Fibroblast of lung (primary cell): ENCODE measurements around the gene APBB2.

Experiments
- CTCF ChIP-seq, 2 donors: IDR thresholded peaks in 1 of 2; conservative IDR thresholded peaks in 1 of 2; 1 replicate in 1 of 2; 2 replicates in 1 of 2; pipeline ENCODE4 v1.5.1; 2011 to 2012; ENCODE audit warnings: low read length in 2 of 2, control low read depth in 1 of 2, inconsistent platforms in 1 of 2, low read depth in 1 of 2, mild to moderate bottlenecking in 1 of 2
- EZH2 ChIP-seq: IDR thresholded peaks from 2 replicates; pipeline ENCODE4 v1.5.1; 2012; ENCODE audit warnings: low read length, control low read depth, mild to moderate bottlenecking; ENCODE audit errors: missing control alignments

- no peak for TF ChIP-seq CTCF (conservative IDR thresholded peaks at IDR 0.05 in 1 of 2, IDR thresholded peaks at IDR 0.05 in 1 of 2; ENCODE audit: low read depth in 1 of 2, low read length in 2 of 2)
- no peak for TF ChIP-seq EZH2
Observed at GRCh38 chr4:41136456-41136855, 77.9 kb downstream of the APBB2 start.
